ENCODE measurements around the gene TCEA2. TPM values are rescaled to one million over a fixed set of nuclear protein-coding genes. Genes with fewer than 3 reads are reported as not detected.

The TCEA2 gene
- total RNA-seq, 4 donors from 2014 or later, result 5.6 to 94.3 (median 14.8) TPM

GRCh38 chr20:64040231-64041039, 22.6 kb upstream of the TCEA2 start:
- no peak overlapping the region for H3K27ac ChIP-seq

DNA sequence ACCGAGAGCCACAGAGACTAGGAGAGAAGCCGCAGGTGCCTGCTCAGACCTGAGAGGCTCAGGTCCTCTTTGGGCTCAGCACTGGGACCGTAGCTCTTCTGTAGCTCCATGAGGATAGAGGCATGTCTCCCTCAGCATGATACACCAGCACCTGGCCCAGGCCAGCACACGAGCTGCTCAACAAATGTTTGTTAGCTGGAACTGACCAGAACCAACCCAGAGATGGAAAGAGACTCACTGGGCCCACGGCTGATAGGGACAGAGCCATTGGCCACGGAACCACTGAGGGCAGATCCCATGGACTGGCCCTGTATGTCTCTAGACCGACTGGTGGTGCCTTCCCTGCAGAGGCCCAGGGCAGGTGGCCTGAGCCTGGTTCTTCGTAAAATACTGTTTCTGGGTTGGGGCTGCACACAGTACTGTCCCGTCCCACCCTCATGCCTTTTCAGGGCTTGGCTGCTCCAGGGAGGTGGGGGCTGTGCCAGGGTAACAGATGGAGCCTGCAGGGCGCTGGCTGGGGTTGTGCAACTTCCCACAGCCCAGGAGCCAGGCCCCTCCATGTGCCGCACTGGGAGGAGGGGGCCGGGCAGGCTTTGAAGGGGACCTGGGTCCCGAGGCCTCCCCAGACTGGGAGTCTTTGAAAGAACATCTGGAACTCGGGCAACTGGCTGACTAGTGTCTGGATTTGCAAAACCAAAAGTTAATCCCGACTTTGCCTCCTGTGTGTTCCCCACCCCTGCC, 21.8 kb upstream of the TCEA2 start:
- H3K4me1 ChIP-seq, result peaks cover 16 to 34% (median 24%) of the 10 kb centered on the region in 4 donors
- no peak for DNase-seq
- 48% methylated on average over 15 of the region's 15 CpGs; no CpG with 5 or more reads in 1 of the 2 donors for WGBS, 2 donors (ENCODE audit: low coverage in 1 of 2)
- H3K36me3 ChIP-seq, result no peaks in the 10 kb centered on the region
- no peaks in the 10 kb centered on the region for H3K9me3 ChIP-seq
- intact Hi-C loops (cut with DNase I; ENCODE audit: low total_unique reads), result no loop called here
- in situ Hi-C loops (cut with MboI; ENCODE audit: low pct_ligation_motif_present in 1 of 4, low pct_unique_long_range_greater_than_20kb in 1 of 4, low sequenced_read_pairs in 3 of 4), result no loop called here
- peak overlapping the region in 1 of 4 donors; percentile 38 for H3K27ac ChIP-seq
- TF ChIP-seq POLR2AphosphoS5 (IDR thresholded peaks at IDR 0.05), result no peak
- TF ChIP-seq EP300 (IDR thresholded peaks at IDR 0.05; ENCODE audit: low read depth), result no peak
- no peak for TF ChIP-seq POLR2A (IDR thresholded peaks at IDR 0.05)
- TF ChIP-seq, protein P1, sequence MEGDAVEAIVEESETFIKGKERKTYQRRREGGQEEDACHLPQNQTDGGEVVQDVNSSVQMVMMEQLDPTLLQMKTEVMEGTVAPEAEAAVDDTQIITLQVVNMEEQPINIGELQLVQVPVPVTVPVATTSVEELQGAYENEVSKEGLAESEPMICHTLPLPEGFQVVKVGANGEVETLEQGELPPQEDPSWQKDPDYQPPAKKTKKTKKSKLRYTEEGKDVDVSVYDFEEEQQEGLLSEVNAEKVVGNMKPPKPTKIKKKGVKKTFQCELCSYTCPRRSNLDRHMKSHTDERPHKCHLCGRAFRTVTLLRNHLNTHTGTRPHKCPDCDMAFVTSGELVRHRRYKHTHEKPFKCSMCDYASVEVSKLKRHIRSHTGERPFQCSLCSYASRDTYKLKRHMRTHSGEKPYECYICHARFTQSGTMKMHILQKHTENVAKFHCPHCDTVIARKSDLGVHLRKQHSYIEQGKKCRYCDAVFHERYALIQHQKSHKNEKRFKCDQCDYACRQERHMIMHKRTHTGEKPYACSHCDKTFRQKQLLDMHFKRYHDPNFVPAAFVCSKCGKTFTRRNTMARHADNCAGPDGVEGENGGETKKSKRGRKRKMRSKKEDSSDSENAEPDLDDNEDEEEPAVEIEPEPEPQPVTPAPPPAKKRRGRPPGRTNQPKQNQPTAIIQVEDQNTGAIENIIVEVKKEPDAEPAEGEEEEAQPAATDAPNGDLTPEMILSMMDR (IDR thresholded peaks at IDR 0.05), result no peak
- H3K4me3 ChIP-seq, result no peak overlapping the region
- peaks cover 88% of the 10 kb centered on the region for H3K27me3 ChIP-seq

More at GRCh38 chr20:64040231-64041039, 22.6 kb upstream of the TCEA2 start:
- H3K27me3 ChIP-seq, result peaks cover 88% of the 10 kb centered on the region
- H3K4me3 ChIP-seq, result no peak overlapping the region
- no peaks in the 10 kb centered on the region for H3K9me3 ChIP-seq
- no peak for TF ChIP-seq EP300 (IDR thresholded peaks at IDR 0.05; ENCODE audit: low read depth)
- TF ChIP-seq, protein P1 (IDR thresholded peaks at IDR 0.05), result no peak
- no peak for TF ChIP-seq POLR2A (IDR thresholded peaks at IDR 0.05)
- TF ChIP-seq POLR2AphosphoS5 (IDR thresholded peaks at IDR 0.05), result no peak
- DNase-seq, result no peak
- in situ Hi-C loops (cut with MboI; ENCODE audit: low pct_ligation_motif_present in 1 of 4, low pct_unique_long_range_greater_than_20kb in 1 of 4, low sequenced_read_pairs in 3 of 4), result no loop called here
- WGBS, 2 donors (ENCODE audit: low coverage in 1 of 2), result 68% methylated on average over 12 of the region's 12 CpGs; no CpG with 5 or more reads in 1 of the 2 donors
- H3K4me1 ChIP-seq, result peaks cover 16 to 34% (median 24%) of the 10 kb centered on the region in 4 donors
- no peaks in the 10 kb centered on the region for H3K36me3 ChIP-seq
- intact Hi-C loops (cut with DNase I; ENCODE audit: low total_unique reads), result no loop called here

GRCh38 chr20:64041781-64042053, 21.3 kb upstream of the TCEA2 start:
- DNase-seq, result no peak
- Histone ChIP-seq H3K4me1 (peaks cover 16 to 34% (median 24%) of the 10 kb centered on the region in 4 donors), H3K9me3 (no peaks in the 10 kb centered on the region), H3K27me3 (peaks cover 88% of the 10 kb centered on the region), H3K4me3 (peak overlapping the region in 2 of 4 donors; percentile 39 to 50), H3K27ac (peak overlapping the region in 1 of 4 donors; percentile 38), H3K36me3 (no peaks in the 10 kb centered on the region)
- in situ Hi-C loops (cut with MboI; ENCODE audit: low pct_ligation_motif_present in 1 of 4, low pct_unique_long_range_greater_than_20kb in 1 of 4, low sequenced_read_pairs in 3 of 4) (no loop called here), intact Hi-C loops (cut with DNase I; ENCODE audit: low total_unique reads) (no loop called here)
- WGBS, 2 donors (ENCODE audit: low coverage in 1 of 2), result 15% methylated on average over 11 of the region's 11 CpGs; no CpG with 5 or more reads in 1 of the 2 donors
- no peak for TF ChIP-seq POLR2A (IDR thresholded peaks at IDR 0.05)
- TF ChIP-seq POLR2AphosphoS5 (IDR thresholded peaks at IDR 0.05), result no peak
- TF ChIP-seq EP300 (IDR thresholded peaks at IDR 0.05; ENCODE audit: low read depth), result no peak
- TF ChIP-seq, protein P1 (IDR thresholded peaks at IDR 0.05), result no peak

GRCh38 chr20:64042054-64042781, 20.8 kb upstream of the TCEA2 start:
- peaks cover 16 to 34% (median 24%) of the 10 kb centered on the region in 4 donors for H3K4me1 ChIP-seq
- H3K9me3 ChIP-seq, result no peaks in the 10 kb centered on the region
- H3K27me3 ChIP-seq, result peaks cover 88% of the 10 kb centered on the region
- intact Hi-C loops (cut with DNase I; ENCODE audit: low total_unique reads) (no loop called here), in situ Hi-C loops (cut with MboI; ENCODE audit: low pct_ligation_motif_present in 1 of 4, low pct_unique_long_range_greater_than_20kb in 1 of 4, low sequenced_read_pairs in 3 of 4) (no loop called here)
- WGBS, 2 donors (ENCODE audit: low coverage in 1 of 2), result 4% methylated on average over 20 of the region's 55 CpGs; no CpG with 5 or more reads in 1 of the 2 donors
- no peaks in the 10 kb centered on the region for H3K36me3 ChIP-seq
- H3K4me3 ChIP-seq, result peak overlapping the region in 3 of 4 donors; percentile 12 to 50 (median 39)
- peak overlapping the region; percentile 38 to 55 (median 49) for H3K27ac ChIP-seq
- no peak for DNase-seq
- TF ChIP-seq EP300 (IDR thresholded peaks at IDR 0.05; ENCODE audit: low read depth) (no peak), POLR2A (IDR thresholded peaks at IDR 0.05) (no peak), POLR2AphosphoS5 (IDR thresholded peaks at IDR 0.05) (no peak)
- TF ChIP-seq, protein P1 (IDR thresholded peaks at IDR 0.05), result no peak
